GM21619 (cell line): ENCODE measurements around the gene GLIPR1L1.
A peak's percentile ranks its signal among the peaks of the same experiment; 100 is the strongest.

Experiments
- ATAC-seq: cut with Tn5 transposase; IDR thresholded peaks from one replicate; pipeline ENCODE4 v1.9.1; 2021; ENCODE audit not compliant: unreplicated experiment

Gene GLIPR1L1

GRCh38 chr12:75349946-75350345, 15.5 kb downstream of the GLIPR1L1 start:
- no peak for ATAC-seq

DNA sequence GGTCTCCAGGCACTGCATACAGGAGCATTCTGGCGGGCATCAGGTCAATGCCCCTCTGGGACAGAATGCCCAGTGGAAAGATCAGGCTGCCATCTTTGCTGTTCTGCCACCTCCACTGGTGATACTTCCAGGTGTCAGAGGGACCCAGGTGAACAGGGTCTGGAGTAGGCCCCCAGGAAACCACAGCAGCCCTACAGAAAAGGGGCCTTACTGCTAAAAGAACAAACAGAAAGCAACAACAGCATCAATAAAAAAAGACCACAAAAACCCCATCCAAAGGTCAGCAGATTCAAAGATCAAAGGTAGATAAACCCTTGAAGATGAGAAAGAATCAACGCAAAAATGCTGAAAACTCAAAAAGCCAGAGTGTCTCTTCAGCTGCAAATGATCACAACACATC, 15.9 kb downstream of the GLIPR1L1 start:
- ATAC-seq, result no peak

DNA sequence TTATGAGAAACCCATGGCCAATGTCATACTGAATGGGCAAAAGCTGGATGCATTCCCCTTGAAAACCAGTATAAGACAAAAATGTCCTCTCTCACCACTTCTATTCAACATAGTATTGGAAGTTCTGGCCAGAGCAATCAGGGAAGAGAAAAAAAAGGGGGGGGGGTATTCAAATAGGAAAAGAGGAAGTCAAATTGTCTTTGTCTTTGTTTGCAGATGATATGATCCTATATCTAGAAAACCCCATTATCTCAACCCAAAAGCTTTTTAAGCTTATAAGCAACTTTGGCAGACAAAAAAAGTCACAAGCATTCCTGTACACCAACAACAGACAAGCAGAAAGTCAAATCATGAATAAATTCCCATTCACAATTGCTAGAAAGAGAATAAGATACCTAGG, 19.5 kb downstream of the GLIPR1L1 start:
- ATAC-seq, result no peak

GRCh38 chr12:75360920-75361319, 26.4 kb downstream of the GLIPR1L1 start:
- no peak for ATAC-seq

GRCh38 chr12:75361408-75361807, 26.9 kb downstream of the GLIPR1L1 start:
- ATAC-seq, result no peak

GRCh38 chr12:75364919-75365318, 30.4 kb downstream of the GLIPR1L1 start:
- no peak for ATAC-seq

- ATAC-seq, result peak; percentile 89
These were observed 32.2 kb downstream of the GLIPR1L1 start for GRCh38 chr12:75366629-75367028.

- ATAC-seq, result no peak
These were observed 40.5 kb downstream of the GLIPR1L1 start for GRCh38 chr12:75374971-75375370.

- no peak for ATAC-seq
These were observed 43.9 kb downstream of the GLIPR1L1 start for GRCh38 chr12:75378354-75378753.

DNA sequence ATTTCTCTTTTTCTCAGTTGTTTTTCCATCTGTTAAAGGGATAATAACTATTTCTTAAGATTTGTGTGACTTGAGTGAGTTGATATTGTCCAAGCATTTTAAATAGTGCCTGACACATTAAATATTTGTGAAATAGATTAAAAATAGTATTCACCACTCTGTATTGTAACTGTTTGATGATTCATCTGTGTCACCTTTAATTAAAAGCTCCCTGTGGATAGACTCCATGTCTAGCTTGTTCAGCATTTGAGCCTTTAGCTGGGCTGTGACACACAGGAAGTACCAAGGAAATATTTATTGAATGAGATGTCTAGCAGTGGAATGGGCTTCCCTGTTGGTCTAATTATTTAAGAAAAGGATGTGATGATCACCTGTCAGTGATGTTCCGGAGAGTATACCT, 54.6 kb downstream of the GLIPR1L1 start:
- no peak for ATAC-seq

- no peak for ATAC-seq
These were observed 55.2 kb downstream of the GLIPR1L1 start for GRCh38 chr12:75389706-75390105.

DNA sequence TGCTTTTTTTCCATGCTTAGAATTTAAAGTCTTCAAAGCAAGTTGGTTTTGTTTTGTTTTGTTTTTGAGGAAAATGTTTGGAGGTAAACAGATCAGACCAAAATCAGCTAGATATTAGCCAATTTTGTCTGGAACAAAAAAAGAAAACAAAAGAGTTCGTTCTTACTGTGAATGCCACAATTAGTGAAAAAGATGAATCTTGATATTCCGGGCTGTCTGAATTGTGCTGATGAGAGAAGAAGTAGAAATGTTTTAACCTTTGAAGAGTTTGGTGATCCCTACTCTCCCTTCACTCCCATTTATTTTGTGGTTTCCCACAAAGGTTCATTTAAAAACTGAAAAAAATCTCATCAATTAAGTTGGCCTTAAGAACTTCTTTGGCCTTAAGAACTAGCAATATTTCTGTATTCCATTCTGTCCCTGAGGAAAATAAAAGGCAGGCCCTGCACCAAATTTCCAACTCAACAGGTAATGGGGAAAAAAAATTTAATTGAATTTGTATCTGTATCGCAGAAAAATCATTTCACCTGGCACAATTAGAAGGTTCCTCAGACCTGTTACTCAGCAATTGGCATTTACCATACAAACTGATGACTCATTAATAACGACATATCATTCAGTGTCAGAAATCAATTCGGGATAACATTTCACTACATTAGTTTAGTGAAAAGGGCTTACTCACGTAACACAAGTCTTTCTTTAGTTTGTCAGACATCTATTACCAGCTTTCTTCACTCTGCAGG, 55.9 kb downstream of the GLIPR1L1 start:
- no peak for ATAC-seq

- ATAC-seq, result peak; percentile 96
These were observed 56.5 kb downstream of the GLIPR1L1 start, which contains the start of gene GLIPR1L2 for GRCh38 chr12:75390899-75391538. Gene GLIPR1L2 (plus strand): TSS chr12:75391089. CDS start chr12:75391117, 28 bp downstream.

- no peak for ATAC-seq
These were observed 69.8 kb downstream of the GLIPR1L1 start for GRCh38 chr12:75404231-75404630.

GRCh38 chr12:75407683-75408082, 73.2 kb downstream of the GLIPR1L1 start:
- ATAC-seq, result no peak

- no peak for ATAC-seq
These were observed 75.4 kb downstream of the GLIPR1L1 start for GRCh38 chr12:75409830-75410229.

- no peak for ATAC-seq
These were observed 80.2 kb downstream of the GLIPR1L1 start for GRCh38 chr12:75414671-75415070.

DNA sequence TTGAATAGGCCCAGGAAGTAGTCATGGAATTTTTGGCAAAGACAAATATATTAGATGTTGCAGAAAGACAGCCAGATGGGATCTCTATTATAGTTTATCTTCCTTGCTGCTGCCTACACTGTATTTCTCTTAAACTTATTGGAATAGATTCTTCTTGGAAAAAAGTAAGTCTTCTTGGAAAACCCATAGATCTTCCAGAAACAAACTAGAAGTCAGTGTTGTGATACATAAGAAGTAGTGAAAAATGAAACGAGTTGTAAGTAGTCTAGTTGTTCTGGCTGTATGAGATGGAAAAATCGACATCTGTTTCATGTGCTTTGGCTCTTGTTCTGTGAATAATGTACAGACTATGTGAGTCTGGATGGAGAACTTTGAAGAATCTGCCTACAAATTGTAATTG, 85.4 kb downstream of the GLIPR1L1 start:
- no peak for ATAC-seq
